GM12892 (cell line): Measurements from ENCODE around the gene DEFB132.

Source experiments
- POLR2A ChIP-seq: IDR thresholded peaks from 2 replicates; pipeline ENCODE4 v1.6.1; 2011; ENCODE audit warnings: low read depth, low read length, control low read depth
- POLR2AphosphoS5 ChIP-seq: IDR thresholded peaks from 2 replicates; pipeline ENCODE4 v1.6.1; 2011; ENCODE audit warnings: low read depth, low read length, control low read depth

DNA sequence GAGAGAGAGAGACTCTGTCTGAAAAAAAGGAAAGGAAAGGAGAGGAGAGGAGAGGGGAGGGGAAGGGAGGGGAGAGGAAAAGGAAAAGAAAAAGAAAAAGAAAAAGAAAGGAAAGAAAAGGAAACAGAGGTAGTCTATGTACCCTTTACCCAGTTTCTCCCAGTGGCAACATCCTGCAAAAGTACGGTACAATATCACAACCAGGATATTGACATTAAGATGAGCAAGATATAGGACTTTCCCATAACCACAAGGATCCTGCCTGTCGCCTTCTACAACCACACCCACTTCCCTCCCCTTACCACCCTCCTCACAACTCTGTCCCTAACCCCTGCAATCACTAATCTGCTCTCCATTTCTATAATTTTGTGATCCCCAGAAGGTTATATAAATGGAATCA, 29.0 kb downstream of the DEFB132 start:
- TF ChIP-seq POLR2AphosphoS5 (no peak), POLR2A (no peak)
